ENCODE data around the gene CYP24A1. TPM values are rescaled to one million over a fixed set of nuclear protein-coding genes. Genes with fewer than 3 reads are reported as not detected.
A peak's percentile ranks its signal among the peaks of the same experiment; 100 is the strongest.

Gene CYP24A1
- polyA plus RNA-seq, 1 donor from 2014 or later, result not detected

- peak overlapping the region in 1 of 3 donors; percentile 54 for H3K27ac Mint-ChIP-seq
- no peak overlapping the region for H3K4me3 Mint-ChIP-seq
- no peaks in the 10 kb centered on the region for H3K36me3 Mint-ChIP-seq
- no peaks in the 10 kb centered on the region for H3K9me3 Mint-ChIP-seq
- peaks cover 0 to 3% (median 1%) of the 10 kb centered on the region in 3 donors for H3K4me1 Mint-ChIP-seq
- H3K27me3 Mint-ChIP-seq, result peaks cover 3% of the 10 kb centered on the region
Observed at GRCh38 chr20:54103762-54104600, 69.8 kb downstream of the CYP24A1 start.

Other genes with a start within 250 kb of the CYP24A1 start
- gene BCAS1, start 103.4 kb downstream of the CYP24A1 start, polyA plus RNA-seq, result 1.8 TPM
- gene PFDN4, start 34.1 kb upstream of the CYP24A1 start, polyA plus RNA-seq, result 45.6 TPM

Data from IgD-negative memory B cell (primary cell).